NT2/D1 (cell line): ENCODE measurements around the gene SARDH.

Experiments used
- YY1 ChIP-seq: IDR thresholded peaks from 2 replicates; pipeline ENCODE4 v1.6.1; 2011; ENCODE audit not compliant: insufficient read length, insufficient read depth
- ZNF274 ChIP-seq: IDR thresholded peaks from 2 replicates; pipeline ENCODE4 v1.6.1; 2011; ENCODE audit warnings: mild to moderate bottlenecking, low read depth, low read length

DNA sequence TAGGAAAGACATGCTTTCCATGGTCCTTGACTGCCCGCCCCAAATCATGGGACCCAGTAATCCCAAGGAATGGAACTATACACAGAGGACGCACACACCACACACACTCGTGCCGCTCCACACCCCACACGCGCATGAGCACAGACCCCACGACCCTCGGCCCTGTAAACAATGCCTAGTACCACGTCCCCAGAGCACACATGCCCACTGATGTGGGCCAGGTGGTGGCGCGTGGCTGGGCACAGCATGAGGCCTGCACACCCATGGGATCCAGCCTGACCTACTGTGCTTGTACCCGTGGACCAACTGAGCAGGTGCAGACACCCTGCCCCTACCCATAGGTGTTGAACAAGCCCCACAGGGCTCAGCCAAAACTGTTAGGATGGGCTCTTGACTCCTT is 101.2 kb downstream of the SARDH start:
- TF ChIP-seq YY1 (no peak), ZNF274 (no peak)
